Endothelial cell of umbilical vein (primary cell): ENCODE results near the gene SRCIN1. TPM values are rescaled to one million over a fixed set of nuclear protein-coding genes. Genes with fewer than 3 reads are reported as not detected.

Experiments
- BruUV-seq: library from RNA; stranded (reverse); fragments of 400-500 nt; replicated peaks from 2 replicates; lab custom pipeline; 2021; lab: Mats Ljungman, UMichigan
- CTCF ChIA-PET: fragments of 300-600, 350-600 bp; sonication (Branson Sonifier 250); formaldehyde crosslinking; loops from one replicate; lab custom pipeline; 2021; ENCODE audit warnings: antibody characterized with exemption, inconsistent platforms; lab: Charles Lee
- POLR2A ChIA-PET: fragments of 300-600, 350-600 bp; sonication (Branson Sonifier 250); formaldehyde crosslinking; loops from one replicate; lab custom pipeline; 2021; ENCODE audit warnings: antibody characterized with exemption, inconsistent platforms; lab: Charles Lee
- DNase-seq: peaks from one replicate; pipeline ENCODE4 v3.0.0-alpha.2; 2011; ENCODE audit warnings: low read depth, low spot score
- FAIRE-seq: peaks from 2 replicates; lab custom pipeline; 2011; peaks lifted over from hg19 to GRCh38; lab: Jason Lieb, UNC
- H2AFZ ChIP-seq: 2 replicates; pipeline ENCODE4 v1.6.0; 2012; ENCODE audit warnings: low read depth, low read length, control low read depth, inconsistent platforms
- H3K27ac ChIP-seq: 2 replicates; pipeline ENCODE4 v1.5.1; 2011; ENCODE audit warnings: low read depth, mild to moderate bottlenecking, control low read depth, low read length, moderate library complexity; ENCODE audit not compliant: insufficient read depth
- H3K27me3 ChIP-seq, 2 experiments: 2 replicates each; pipeline versions ENCODE4 v1.6.0 to v1.6.1; 2011; ENCODE audit warnings: low read length in 2 of 2, mixed read lengths in 1 of 2; ENCODE audit not compliant: control insufficient read depth in 2 of 2, insufficient read depth in 2 of 2
- H3K36me3 ChIP-seq, 2 experiments: 2 replicates in 1 of 2; 3 replicates in 1 of 2; pipeline ENCODE4 v1.5.1; 2011; ENCODE audit warnings: low read length in 2 of 2, mild to moderate bottlenecking in 1 of 2, moderate library complexity in 1 of 2; ENCODE audit not compliant: control insufficient read depth in 2 of 2, insufficient read depth in 2 of 2; ENCODE audit errors: extremely low read depth in 1 of 2
- H3K4me1 ChIP-seq: 3 replicates; pipeline ENCODE4 v1.5.1; 2011; ENCODE audit warnings: mild to moderate bottlenecking, low read length; ENCODE audit not compliant: control insufficient read depth, insufficient read depth; ENCODE audit errors: extremely low read depth
- H3K4me2 ChIP-seq: 2 replicates; pipeline ENCODE4 v1.6.1; 2011; ENCODE audit warnings: low read length, control low read depth, mixed read lengths; ENCODE audit not compliant: insufficient read depth
- H3K4me3 ChIP-seq, 3 experiments: fragments of 200-600 bp in 1 of 3; sonication (generic), shearing (Covaris generic) in 1 of 3; replicated peaks in 1 of 3; 2 replicates each; pipeline ENCODE4 v1.5.1; 2011 to 2016; ENCODE audit warnings: control low read depth in 3 of 3, low read length in 3 of 3, mild to moderate bottlenecking in 2 of 3, inconsistent platforms in 1 of 3, low read depth in 1 of 3, moderate library complexity in 1 of 3; ENCODE audit not compliant: insufficient read depth in 1 of 3
- H3K79me2 ChIP-seq: 2 replicates; pipeline ENCODE4 v1.6.0; 2012; ENCODE audit warnings: low read length, inconsistent platforms; ENCODE audit not compliant: control insufficient read depth, insufficient read depth
- H3K9ac ChIP-seq: replicated peaks from 2 replicates; pipeline ENCODE3; 2011; ENCODE audit warnings: low read length, control low read depth; ENCODE audit not compliant: insufficient read depth; ENCODE audit errors: extremely low read depth
- H3K9me1 ChIP-seq: replicated peaks from 3 replicates; pipeline ENCODE4 v1.6.0; 2011; ENCODE audit warnings: mild to moderate bottlenecking, low read length; ENCODE audit not compliant: control insufficient read depth, insufficient read depth; ENCODE audit errors: extremely low read depth
- H3K9me3 ChIP-seq: replicated peaks from 2 replicates; pipeline ENCODE4 v1.5.1; 2012; ENCODE audit warnings: low read length, inconsistent platforms; ENCODE audit not compliant: control insufficient read depth, insufficient read depth
- H4K20me1 ChIP-seq: replicated peaks from 2 replicates; pipeline ENCODE3; 2011; ENCODE audit warnings: mild to moderate bottlenecking, low read length; ENCODE audit not compliant: control insufficient read depth, insufficient read depth; ENCODE audit errors: extremely low read depth
- CTCF ChIP-seq, 2 donors: IDR thresholded peaks; 1 replicate in 1 of 2; 2 replicates in 1 of 2; pipeline ENCODE4 v1.5.1; 2011; ENCODE audit warnings: low read length in 2 of 2, mild to moderate bottlenecking in 2 of 2, moderate library complexity in 2 of 2, control low read depth in 1 of 2, inconsistent platforms in 1 of 2, low read depth in 1 of 2; ENCODE audit not compliant: insufficient read depth in 1 of 2; ENCODE audit errors: extremely low read depth in 1 of 2
- JUN ChIP-seq: IDR thresholded peaks from 2 replicates; pipeline ENCODE4 v1.6.1; 2011; ENCODE audit warnings: borderline replicate concordance, low read depth; ENCODE audit not compliant: insufficient read length, insufficient read depth
- POLR2A ChIP-seq: IDR thresholded peaks from 2 replicates; pipeline ENCODE4 v1.6.1; 2012; ENCODE audit warnings: low read depth, mild to moderate bottlenecking, control low read depth, low read length
- POLR2AphosphoS5 ChIP-seq: IDR thresholded peaks from 2 replicates; pipeline ENCODE4 v1.6.1; 2012; ENCODE audit warnings: low read depth, mild to moderate bottlenecking, control low read depth, low read length, moderate library complexity; ENCODE audit not compliant: insufficient read depth
- dilution Hi-C: fragments of 300-500 bp; cut with MboI; formaldehyde crosslinking; loops from one replicate; pipeline ENCODE4 v1.15.0; 2019; ENCODE audit warnings: low sequenced_read_pairs; ENCODE audit not compliant: extremely low pct_ligation_motif_present
- intact Hi-C: fragments of 100-400 bp; cut with micrococcal nuclease; formaldehyde crosslinking; loops from one replicate; pipeline ENCODE4 v1.10.0; 2022
- polyA plus RNA-seq, 4 experiments: library from polyadenylated mRNA; depleted of rRNA in 3 of 4; stranded (reverse) in 3 of 4; unstranded in 1 of 4; fragments of >200 nt; gene quantifications; 2 replicates each; pipeline versions ENCODE4 v1.2.1 to v1.2.3, GENCODE V29; 2011 to 2012; ENCODE audit warnings: missing spikeins in 1 of 4
- total RNA-seq: library from RNA; stranded (reverse); gene quantifications from 2 replicates; pipeline ENCODE4 v1.2.3, GENCODE V29; 2021

SRCIN1 gene
- total and polyA plus RNA-seq, 2 donors (not counting 3 experiments of a cell fraction or from before 2014, with no cell fraction given): 0.15 to 0.35 TPM

- TF ChIP-seq CTCF (IDR thresholded peaks at IDR 0.05; ENCODE audit: extremely low read depth in 1 of 2, insufficient read depth in 1 of 2, low read depth in 1 of 2, low read length in 2 of 2) (peak; percentile 93 to 95), JUN (no peak), POLR2AphosphoS5 (peak; percentile 81), POLR2A (peak; percentile 76)
- Histone ChIP-seq H4K20me1 (no peaks in the 10 kb centered on the region), H3K4me2 (peak overlapping the region; percentile 58), H3K36me3 (peaks cover 3 to 13% of the 10 kb centered on the region in 2 experiments), H3K4me1 (peaks cover 13% of the 10 kb centered on the region), H3K27ac (peak overlapping the region; percentile 10), H3K27me3 (no peaks in the 10 kb centered on the region), H3K4me3 (peak overlapping the region in 2 of 3 experiments; percentile 12 to 13), H3K9me1 (no peaks in the 10 kb centered on the region), H3K9ac (peak overlapping the region; percentile 13), H3K9me3 (no peaks in the 10 kb centered on the region), H3K79me2 (no peaks in the 10 kb centered on the region), H2AFZ (no peak overlapping the region)
- FAIRE-seq (no peak), DNase-seq (peak; percentile 76)
- BruUV-seq: no TSS peak
- POLR2A ChIA-PET: interaction anchor here (0.6 to 0.9 kb wide), 2 partner anchors 85 to 182 kb away, joined by 3 read pairs; no protein-coding TSS in a partner anchor
- dilution Hi-C loops (no loop called here), intact Hi-C loops (no loop called here)
- CTCF ChIA-PET: interaction anchor here (0.6 to 5.9 kb wide), 38 partner anchors 10 to 168 kb away, joined by 3 to 61 read pairs (median 4); no protein-coding TSS in a partner anchor
Measured at GRCh38 chr17:38508954-38509771, 96.6 kb downstream of the SRCIN1 start.
